NB4 (cell line): Measurements from ENCODE around the gene COL5A1.

Experiments
- MAX ChIP-seq: IDR thresholded peaks from 2 replicates; pipeline ENCODE4 v1.6.1; 2011; ENCODE audit warnings: low read depth, low read length
- MYC ChIP-seq: IDR thresholded peaks from 2 replicates; pipeline ENCODE4 v1.6.1; 2011; ENCODE audit warnings: low read depth, low read length
- POLR2A ChIP-seq: IDR thresholded peaks from 2 replicates; pipeline ENCODE4 v1.6.1; 2011; ENCODE audit warnings: mild to moderate bottlenecking; ENCODE audit not compliant: insufficient read length; ENCODE audit errors: extremely low read depth
- TF ChIP-seq, protein P1 (sequence below): IDR thresholded peaks from one replicate; pipeline ENCODE4 v1.5.1; 2012; ENCODE audit warnings: low read depth, low read length

DNA sequence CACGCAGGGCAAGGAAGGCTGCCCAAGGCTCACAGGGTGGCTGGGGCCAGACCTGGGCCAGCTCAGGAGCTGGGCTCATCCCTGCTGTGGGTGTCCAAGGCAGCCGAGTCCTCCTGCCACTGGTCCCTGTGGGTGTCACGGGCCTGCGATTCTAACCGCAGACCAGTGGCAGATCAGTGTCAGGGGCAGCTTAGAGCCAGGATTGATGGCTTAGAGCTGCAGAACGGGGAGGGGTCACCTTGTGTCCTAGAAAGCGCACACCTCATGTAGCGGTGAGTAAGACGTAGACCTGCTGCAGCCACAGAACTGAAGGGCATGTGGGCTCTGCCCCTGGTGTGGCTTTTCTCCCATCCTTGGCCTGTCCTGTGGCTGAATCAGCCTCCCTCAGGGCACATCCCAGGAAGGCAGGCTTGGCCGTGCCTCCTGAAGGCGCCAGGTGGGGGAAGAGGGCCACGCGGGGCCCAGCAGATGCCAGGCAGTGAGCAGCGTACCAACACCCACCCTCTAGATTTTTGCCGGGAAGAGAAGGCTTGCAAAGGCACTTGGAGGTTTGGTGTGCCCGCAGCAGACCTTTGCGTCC, 160.7 kb downstream of the COL5A1 start:
- TF ChIP-seq, protein P1, sequence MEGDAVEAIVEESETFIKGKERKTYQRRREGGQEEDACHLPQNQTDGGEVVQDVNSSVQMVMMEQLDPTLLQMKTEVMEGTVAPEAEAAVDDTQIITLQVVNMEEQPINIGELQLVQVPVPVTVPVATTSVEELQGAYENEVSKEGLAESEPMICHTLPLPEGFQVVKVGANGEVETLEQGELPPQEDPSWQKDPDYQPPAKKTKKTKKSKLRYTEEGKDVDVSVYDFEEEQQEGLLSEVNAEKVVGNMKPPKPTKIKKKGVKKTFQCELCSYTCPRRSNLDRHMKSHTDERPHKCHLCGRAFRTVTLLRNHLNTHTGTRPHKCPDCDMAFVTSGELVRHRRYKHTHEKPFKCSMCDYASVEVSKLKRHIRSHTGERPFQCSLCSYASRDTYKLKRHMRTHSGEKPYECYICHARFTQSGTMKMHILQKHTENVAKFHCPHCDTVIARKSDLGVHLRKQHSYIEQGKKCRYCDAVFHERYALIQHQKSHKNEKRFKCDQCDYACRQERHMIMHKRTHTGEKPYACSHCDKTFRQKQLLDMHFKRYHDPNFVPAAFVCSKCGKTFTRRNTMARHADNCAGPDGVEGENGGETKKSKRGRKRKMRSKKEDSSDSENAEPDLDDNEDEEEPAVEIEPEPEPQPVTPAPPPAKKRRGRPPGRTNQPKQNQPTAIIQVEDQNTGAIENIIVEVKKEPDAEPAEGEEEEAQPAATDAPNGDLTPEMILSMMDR, result no peak
- no peak for TF ChIP-seq POLR2A
- TF ChIP-seq MAX, result no peak
- no peak for TF ChIP-seq MYC
